Amygdala (tissue), 56 donors: ENCODE results near the gene FGD4.

ENCODE experiments used
- DNase-seq, 56 donors: peaks; one replicate each; lab custom pipeline; 2025; lab: John Stamatoyannopoulos, UW

FGD4 gene

GRCh38 chr12:32402170-32402569 is 2.8 kb downstream of the FGD4 start:
- no peak for DNase-seq

GRCh38 chr12:32402946-32403345 is 3.6 kb downstream of the FGD4 start:
- DNase-seq: no peak

- no peak for DNase-seq
Observed at GRCh38 chr12:32407795-32408194, 8.4 kb downstream of the FGD4 start.

- DNase-seq: no peak
Observed at GRCh38 chr12:32413412-32413811, 14.1 kb downstream of the FGD4 start.

- DNase-seq: no peak
Observed at GRCh38 chr12:32418221-32418620, 18.9 kb downstream of the FGD4 start.

- no peak for DNase-seq
Observed at GRCh38 chr12:32418903-32419519, 19.7 kb downstream of the FGD4 start.

GRCh38 chr12:32419520-32419960 is 20.2 kb downstream of the FGD4 start:
- DNase-seq: no peak

GRCh38 chr12:32420356-32420755 is 21.0 kb downstream of the FGD4 start:
- no peak for DNase-seq

- no peak for DNase-seq
Observed at GRCh38 chr12:32423559-32423958, 24.2 kb downstream of the FGD4 start.

GRCh38 chr12:32431025-32431424 is 31.7 kb downstream of the FGD4 start:
- DNase-seq: no peak

- DNase-seq: no peak
Observed at GRCh38 chr12:32435921-32436705, 36.8 kb downstream of the FGD4 start.

- no peak for DNase-seq
Observed at GRCh38 chr12:32437095-32437515, 37.7 kb downstream of the FGD4 start.

GRCh38 chr12:32440120-32440865 is 40.9 kb downstream of the FGD4 start:
- no peak for DNase-seq

- DNase-seq: no peak
Observed at GRCh38 chr12:32443491-32443890, 44.1 kb downstream of the FGD4 start.

GRCh38 chr12:32444895-32445294 is 45.5 kb downstream of the FGD4 start:
- DNase-seq: no peak

- no peak for DNase-seq
Observed at GRCh38 chr12:32445356-32445755, 46.0 kb downstream of the FGD4 start.

GRCh38 chr12:32446316-32447119 is 47.2 kb downstream of the FGD4 start:
- DNase-seq: no peak

GRCh38 chr12:32448586-32448985 is 49.2 kb downstream of the FGD4 start:
- no peak for DNase-seq

GRCh38 chr12:32450363-32450762 is 51.0 kb downstream of the FGD4 start:
- no peak for DNase-seq

- no peak for DNase-seq
Observed at GRCh38 chr12:32450768-32451167, 51.4 kb downstream of the FGD4 start.

- no peak for DNase-seq
Observed at GRCh38 chr12:32451816-32452215, 52.5 kb downstream of the FGD4 start.
